Fibroblast of the aortic adventitia (primary cell): ENCODE data around the gene IRF3. TPM values are rescaled to one million over a fixed set of nuclear protein-coding genes. Genes with fewer than 3 reads are reported as not detected.

Experiments
- DNase-seq: peaks from one replicate; pipeline ENCODE4 v3.0.0-alpha.2; 2010; ENCODE audit warnings: low read depth
- H3K4me3 ChIP-seq: 2 replicates; pipeline ENCODE4 v1.5.1; 2011; ENCODE audit warnings: low read depth, mild to moderate bottlenecking, control low read depth, low read length, moderate library complexity
- CTCF ChIP-seq: IDR thresholded peaks from 2 replicates; pipeline ENCODE4 v1.5.1; 2011; ENCODE audit warnings: mild to moderate bottlenecking, low read length, control low read depth, inconsistent platforms; ENCODE audit not compliant: insufficient read depth
- total RNA-seq: library from RNA; depleted of rRNA; stranded (reverse); fragments of >200 nt; gene quantifications from 2 replicates; pipeline ENCODE4 v1.2.3, GENCODE V29; 2012; ENCODE audit warnings: low replicate concordance

Gene IRF3
- total RNA-seq, 1 donor, result 33.3 TPM

GRCh38 chr19:49654581-49654980, 11.1 kb downstream of the IRF3 start:
- DNase-seq, result no peak
- no peak overlapping the region for H3K4me3 ChIP-seq
- TF ChIP-seq CTCF, result no peak

GRCh38 chr19:49653466-49653806, 12.2 kb downstream of the IRF3 start:
- DNase-seq, result no peak
- no peak overlapping the region for H3K4me3 ChIP-seq
- no peak for TF ChIP-seq CTCF

GRCh38 chr19:49652551-49653465, 12.8 kb downstream of the IRF3 start:
- no peak for TF ChIP-seq CTCF
- H3K4me3 ChIP-seq, result no peak overlapping the region
- DNase-seq, result no peak

- TF ChIP-seq CTCF, result no peak
- DNase-seq, result no peak
Measured at GRCh38 chr19:49651820-49652550, 13.7 kb downstream of the IRF3 start.

GRCh38 chr19:49651029-49651819, 14.4 kb downstream of the IRF3 start:
- no peak for DNase-seq
- no peak for TF ChIP-seq CTCF
- H3K4me3 ChIP-seq, result no peak overlapping the region

More at GRCh38 chr19:49651820-49652550, 13.7 kb downstream of the IRF3 start:
- H3K4me3 ChIP-seq, result no peak overlapping the region

GRCh38 chr19:49646586-49646985, 19.1 kb downstream of the IRF3 start:
- no peak for TF ChIP-seq CTCF
- no peak for DNase-seq
- H3K4me3 ChIP-seq, result no peak overlapping the region
